HG02852 (cell line): ENCODE data around the gene LRPPRC.
"Not testable (repeated sequence)": the region's sequence is repeated elsewhere in the genome, so short reads cannot be mapped to it uniquely, and the experiment has no call there.

Experiments
- ATAC-seq: cut with Tn5 transposase; IDR thresholded peaks from one replicate; pipeline ENCODE4 v1.9.1; 2021; ENCODE audit warnings: mild to moderate bottlenecking, moderate library complexity; ENCODE audit not compliant: unreplicated experiment

Gene LRPPRC

DNA sequence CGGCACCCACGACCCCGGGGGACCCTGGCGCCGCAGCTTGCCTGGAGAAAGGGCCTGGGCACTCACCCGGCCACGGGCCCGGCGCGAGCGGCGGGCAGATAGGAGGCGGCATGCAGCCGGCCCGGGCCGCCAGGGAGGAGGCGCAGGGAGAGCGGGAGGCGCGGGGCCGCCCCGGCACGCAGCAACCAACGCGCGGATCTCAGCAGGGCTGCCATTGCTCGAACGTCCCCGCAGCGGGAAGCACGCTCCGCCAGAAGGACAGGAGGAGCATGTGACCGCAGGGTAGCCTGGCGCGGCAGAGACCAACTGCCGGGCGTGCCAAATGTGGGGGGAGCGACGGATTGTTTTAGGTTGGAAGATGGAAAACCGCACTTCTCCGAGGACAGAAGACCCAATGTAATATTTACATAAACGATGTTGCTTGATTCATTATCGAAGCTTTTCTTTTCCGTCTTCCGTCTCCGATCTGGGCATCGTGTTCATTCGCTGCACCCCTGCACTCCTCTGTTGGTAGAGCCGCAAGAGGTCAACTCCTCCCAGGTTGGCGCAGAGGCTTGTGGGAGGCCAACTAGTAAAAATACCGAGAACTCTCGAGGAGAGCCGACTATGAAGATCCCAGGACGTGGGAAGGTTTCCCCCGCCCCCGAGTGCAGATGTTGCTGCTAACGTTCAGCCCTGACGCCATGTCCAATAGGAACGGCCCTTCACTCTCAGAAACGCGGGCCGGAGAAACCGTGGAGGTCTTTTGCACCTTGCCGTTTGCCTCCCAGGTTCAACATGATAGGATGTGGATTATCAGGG lies at the start of gene LRPPRC:
Gene LRPPRC, minus strand, starts transcription at position 257 of the 801 bp plus-strand sequence. Its CDS starts 42 bp downstream, at position 215.
- peak; percentile 92 for ATAC-seq

DNA sequence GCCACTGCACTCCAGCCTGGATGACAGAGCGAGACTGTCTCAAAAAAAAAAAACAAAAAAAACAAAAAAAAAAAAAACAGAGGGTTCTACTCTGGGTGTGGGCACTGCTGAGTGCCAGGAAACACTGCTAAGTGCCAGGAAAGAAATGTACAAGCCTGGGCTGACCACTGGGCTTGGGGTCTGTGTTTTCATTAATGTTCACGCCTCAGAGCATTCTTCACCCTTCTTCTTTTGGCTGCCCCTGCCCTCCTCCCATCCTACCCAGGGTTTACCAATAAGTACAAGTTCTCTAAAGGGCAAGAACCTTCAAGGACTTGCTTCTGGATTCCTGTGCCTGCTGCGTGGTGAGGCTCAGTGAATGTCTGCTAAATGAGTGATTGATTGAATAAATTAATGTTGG lies 49.3 kb upstream of the LRPPRC start:
- no peak for ATAC-seq

DNA sequence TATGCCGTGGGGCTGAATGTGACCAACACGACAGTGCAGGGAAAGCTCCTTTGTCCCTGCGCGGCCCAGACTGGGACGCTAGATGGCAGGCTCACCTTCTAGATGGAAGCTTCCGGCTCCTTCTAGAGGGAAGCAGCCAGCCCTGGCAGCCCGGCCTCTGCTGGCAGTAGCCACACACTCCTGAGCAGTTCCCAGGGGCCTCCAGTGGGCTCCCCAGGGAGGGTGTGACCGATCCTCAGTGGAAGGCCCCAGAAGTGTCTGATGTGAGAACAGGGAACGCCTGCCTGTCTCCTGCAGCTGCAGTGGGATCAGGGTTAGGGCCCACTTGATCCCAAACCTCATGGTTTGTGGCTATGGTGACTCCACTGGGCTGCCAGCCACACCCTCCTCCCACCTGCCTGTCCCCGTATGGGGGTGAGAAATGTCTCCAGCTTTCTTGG lies 48.5 kb upstream of the LRPPRC start:
- peak; percentile 97 for ATAC-seq

DNA sequence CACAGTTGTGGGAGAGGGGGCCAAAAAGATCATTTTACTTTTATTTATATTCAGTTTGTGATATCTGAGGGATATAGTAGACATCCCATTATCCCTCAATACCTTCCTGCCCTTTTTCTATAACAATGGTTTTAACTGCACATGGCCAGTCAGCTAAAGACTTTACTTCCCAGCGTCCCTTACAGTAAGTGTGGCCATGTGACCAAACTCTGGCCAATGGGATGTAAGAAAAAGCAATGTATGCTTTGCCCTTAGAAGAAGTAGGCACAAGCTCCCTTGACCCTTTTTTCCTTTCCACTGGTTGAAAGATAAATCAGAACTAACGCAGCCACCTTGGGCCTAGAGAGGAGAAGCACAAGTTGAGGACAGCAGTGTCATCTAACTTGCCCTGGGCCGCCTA lies 44.6 kb upstream of the LRPPRC start:
- no peak for ATAC-seq

DNA sequence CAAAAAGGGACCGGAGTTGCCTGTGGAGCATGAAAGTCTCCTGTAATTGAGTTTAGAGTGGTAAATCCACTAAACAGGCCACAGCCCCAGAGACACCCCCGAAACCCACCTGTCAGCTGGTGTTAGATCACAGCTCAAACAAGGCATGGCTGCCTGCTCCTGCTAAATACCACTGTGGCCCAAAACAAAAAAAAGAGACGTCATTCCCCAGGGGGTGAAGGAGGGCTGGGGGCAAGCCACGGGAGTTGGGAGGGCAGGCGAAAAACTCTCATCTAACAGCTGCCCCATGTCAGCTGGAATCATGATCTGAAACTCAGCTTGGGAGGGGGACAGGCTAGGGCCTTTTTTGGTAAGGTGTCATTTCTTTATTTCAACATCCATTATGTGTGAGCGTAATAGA lies 42.5 kb upstream of the LRPPRC start:
- ATAC-seq, result no peak

DNA sequence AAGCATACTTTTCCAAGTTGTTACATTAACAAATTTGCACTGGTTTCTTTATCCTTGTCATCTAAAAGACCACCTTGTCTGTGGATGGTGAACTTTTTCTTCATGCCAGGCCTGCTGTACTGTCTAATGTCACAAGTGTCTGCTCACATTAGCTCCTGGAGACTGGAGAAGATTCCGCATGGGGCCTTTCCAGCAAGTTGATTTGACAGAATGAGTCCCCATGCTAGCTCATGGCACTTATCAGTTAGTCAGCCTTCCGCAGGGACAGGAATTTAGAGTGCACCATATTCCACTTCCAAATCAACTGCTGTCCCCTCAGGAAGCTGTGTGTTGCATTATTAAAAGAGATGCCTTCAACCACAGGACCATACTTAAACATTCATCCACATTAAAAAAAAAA lies 41.4 kb upstream of the LRPPRC start:
- ATAC-seq, result no peak

DNA sequence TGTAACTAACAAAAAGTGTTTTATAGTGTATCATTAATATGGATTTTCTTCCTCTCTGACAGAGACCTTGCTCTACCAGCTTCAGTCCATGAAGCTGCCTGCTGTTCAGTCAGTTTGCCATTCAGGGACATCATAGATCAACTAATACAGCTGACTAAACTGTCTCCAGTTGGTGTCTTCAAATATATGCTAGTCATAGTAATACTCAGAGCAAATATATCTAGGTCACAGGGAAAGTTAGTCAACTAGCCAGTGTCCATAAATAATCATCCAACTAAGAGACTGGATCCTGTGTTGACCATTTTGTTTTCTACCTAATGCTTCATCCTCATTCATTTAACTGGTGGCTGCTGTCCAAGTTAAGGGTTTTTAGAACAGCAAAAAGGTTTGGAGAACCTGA lies 38.2 kb upstream of the LRPPRC start:
- ATAC-seq, result no peak

DNA sequence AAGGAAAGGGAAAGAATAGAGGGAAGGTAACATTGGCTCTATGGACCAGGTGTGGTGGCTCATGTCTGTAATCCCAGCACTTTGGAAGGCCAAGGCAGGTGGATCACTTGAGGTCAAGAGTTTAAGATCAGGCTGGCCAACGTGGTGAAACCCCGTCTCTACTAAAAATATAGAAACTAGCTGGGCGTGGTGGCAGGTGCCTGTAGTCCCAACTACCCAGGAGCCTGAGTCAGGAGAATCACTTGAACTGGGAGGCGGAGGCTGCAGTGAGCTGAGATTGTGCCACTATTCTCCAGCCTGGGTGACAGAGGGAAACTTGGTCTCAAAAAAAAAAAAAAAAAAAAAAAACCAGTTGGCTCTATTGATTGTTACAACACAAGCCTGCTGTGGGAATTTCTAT lies 31.3 kb upstream of the LRPPRC start:
- not testable (repeated sequence) for ATAC-seq

DNA sequence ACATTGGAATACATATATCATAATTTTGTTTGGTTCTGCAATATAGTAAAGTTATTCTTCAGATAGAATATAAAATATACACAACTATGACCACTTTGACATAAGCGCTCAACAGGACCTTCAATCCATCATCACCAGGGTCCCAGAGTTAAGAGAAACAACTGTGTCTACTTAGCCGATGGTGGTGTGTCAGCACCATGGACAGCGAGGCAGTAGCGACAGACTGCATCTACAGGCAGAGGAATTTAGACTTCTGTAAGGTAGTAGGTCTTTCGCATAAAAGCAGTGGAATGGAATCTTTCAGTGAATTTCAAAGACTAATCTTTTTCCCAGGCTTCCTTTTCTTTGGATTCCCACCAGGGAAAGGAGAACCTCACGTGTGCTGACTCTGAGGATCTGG lies 20.5 kb upstream of the LRPPRC start:
- ATAC-seq, result no peak

DNA sequence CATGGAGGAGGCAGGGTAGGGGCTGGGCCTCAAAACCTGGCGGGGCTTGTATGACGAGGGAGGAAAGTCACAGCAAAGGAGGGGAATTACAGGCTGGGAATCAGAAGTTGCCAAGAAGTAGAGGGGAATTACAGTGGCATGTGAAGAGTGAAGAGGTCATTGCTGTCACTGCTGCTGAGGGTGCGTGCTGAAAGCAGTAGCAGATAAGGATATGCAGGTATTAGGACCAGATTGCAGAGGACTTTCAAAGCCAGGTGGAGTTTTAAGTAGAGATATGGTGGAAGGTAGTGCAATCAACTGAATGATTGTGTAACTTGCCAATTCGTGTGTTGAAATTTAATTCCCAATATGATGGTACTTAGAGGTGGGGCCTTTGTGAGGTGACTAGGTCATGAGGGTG lies 19.4 kb upstream of the LRPPRC start:
- no peak for ATAC-seq

DNA sequence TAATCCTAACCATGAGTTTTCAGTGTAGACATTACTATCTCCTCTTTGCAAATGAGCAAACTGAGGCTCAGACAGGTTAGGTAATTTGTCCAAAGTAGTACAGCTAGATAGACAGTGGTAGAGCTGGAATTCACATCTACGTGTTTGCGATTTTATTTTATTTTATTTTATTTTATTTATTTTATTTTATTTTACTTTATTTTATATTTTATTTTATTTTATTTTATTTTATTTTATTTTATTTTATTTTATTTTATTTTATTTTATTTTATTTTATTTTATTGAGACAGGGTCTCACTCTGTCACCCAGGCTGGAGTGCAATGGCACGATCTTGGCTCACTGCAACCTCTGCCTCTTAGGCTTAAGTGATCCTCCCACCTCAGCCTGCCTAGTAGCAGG lies 17.4 kb upstream of the LRPPRC start:
- ATAC-seq, result not testable (repeated sequence)

DNA sequence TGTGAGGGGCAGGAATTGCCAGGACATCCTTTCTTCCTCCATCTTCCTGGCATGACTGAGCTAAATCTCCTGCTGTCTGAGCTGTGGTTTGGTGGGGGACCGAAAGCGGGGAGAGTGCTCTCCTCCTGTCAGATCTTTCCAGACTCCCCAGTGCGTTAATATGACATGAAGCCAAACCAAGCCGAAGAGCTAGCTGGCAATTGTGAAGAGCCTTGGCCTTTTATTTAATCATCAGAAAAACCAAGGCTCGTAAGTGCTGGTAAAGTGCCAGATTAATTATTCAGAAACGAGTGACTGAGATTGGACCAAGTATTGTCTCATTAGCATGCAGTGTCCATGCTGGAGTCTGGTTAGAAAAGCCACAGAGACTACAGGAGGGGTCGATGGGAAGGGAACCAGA lies 14.5 kb upstream of the LRPPRC start:
- no peak for ATAC-seq

DNA sequence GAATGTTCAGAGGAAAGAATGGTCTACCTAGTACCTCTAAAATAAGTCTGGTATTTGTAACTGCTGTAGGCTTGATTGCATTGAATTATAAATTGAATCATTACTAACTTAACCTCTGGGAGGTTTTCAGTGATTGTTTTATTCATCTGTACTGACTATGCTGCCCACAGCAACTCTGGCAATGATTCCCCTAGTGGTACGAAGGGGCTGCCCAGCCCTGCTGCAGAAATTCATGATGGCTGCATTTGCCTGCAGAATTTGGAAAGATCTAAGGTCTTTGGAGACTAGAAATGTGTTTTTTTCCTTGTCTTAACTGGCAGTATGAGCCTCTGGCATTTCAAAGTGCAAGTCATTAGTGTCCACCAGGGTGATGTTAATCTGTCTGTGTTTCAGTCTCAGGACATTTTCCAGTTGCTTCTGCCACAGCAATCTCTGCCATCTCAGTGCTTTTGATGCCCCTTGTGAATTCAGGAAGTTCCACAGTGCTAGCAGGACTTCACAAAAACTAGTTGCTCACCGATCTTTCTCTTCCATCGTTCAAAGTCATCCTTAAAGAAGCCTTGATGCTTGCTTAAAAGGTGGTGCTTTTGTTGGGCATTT lies 13.4 kb upstream of the LRPPRC start:
- ATAC-seq, result no peak

DNA sequence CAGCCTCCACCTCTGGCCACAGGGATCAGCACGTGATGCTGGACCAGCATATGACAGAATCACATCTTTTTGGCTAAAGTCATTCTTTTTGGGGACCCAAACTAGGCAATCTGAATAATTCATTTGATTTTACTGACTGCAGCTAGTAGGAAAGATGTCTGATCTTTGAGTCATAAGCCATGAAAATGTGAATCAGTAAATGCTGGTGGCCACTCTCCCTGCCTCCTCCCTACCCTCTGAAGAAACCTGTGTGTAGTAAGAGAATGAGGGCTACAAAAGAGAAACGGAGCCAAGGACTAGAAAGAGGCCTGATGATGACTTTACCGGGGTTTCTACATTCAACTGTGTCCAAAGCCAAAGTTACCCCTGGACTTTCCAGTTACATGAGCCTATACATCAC lies 10.1 kb upstream of the LRPPRC start:
- no peak for ATAC-seq

DNA sequence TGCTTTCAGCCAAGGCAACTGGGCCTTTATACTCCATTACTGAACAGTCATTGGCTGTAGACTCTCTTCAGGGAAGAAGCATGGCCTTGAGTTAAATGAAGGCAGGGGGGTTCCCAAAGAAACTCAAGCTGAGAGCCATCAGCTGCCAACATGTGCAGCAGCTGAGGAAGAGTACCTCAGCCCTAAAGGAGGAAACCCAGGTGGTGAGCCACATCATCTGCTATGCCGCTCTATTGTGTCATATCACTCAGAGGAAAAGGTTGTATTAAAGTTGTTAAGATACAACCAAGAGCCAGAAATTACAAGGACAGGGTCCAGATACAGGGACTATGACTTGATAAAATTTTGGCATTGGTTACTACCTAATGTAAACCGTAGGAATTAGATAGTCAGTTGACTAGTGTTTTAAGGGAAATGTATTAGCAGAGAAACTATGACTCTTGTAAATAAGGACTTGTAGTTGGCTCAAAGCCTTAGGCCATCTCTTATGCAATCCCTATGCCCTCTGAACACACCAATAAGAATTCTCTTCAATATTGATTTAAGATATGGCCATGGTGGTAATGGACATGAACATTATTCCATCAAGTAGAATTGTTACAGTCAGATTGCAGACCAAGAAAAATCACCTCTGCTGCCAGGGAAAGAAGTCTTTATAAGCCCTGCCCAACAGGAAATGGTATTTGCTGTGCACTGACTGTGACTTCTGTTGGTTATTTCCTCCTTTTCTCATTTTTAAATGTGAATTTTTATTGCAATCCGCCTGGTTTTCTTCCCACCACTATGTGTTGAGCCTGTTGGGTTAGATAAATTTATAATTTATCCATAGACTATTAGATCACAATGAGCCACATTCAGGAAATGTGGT lies 9.2 kb upstream of the LRPPRC start:
- no peak for ATAC-seq

DNA sequence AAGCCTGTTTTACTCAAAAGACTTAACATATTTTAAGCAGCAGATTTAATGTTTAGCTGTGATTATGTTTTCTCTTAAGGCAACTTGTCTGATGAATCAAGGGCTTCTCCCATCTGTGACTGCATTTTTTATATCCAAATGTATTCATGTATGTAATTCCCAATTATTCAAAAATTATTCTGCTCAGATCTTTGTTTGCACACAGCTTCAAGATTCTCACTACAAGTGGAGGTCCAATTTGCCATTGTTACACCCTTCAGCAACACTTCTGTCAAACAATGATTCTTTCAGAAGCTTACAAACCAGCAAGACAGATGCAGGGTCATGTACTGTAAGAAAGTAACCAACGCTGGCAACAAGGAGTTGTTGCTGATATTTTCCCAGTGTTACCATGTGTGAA lies 5.9 kb upstream of the LRPPRC start:
- ATAC-seq, result no peak

DNA sequence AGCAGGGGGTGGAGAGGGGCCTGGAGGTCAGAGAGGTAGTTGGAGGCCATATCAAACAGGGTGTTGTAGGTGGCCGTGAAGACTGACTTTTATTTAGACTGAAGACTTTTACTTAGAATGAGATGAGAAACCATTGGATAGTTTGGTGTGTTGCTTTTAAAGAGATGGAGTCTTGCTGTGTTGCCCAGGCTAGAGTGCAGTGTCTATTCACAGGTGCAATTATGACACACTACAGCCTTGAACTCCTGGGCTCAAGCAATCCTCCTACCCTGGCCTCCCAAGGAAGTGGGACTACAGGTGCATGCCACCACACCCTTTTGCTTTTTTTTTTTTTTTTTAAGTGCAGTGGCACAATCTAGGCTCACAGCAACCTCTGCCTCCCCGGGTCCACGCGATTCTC lies 2.5 kb upstream of the LRPPRC start:
- no peak for ATAC-seq

DNA sequence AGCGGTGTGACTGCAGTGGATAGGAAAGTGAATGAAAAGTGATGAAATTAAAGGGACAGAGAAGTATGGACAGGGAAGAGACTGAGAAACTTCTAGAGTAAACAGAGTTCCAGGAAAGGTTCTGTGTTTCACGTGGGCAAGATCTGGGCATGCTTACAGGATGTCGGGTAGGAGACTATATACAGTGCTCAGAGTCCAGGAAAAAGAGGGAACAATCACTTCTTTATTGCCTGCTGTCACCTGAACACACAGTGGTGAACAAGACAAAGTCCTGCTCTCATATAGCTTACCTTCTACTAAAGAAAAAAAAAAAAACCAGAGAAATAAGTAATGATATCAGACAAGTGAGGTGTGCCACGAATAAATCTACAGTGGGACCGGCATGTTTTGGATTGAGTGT lies 2.4 kb downstream of the LRPPRC start:
- ATAC-seq, result no peak

DNA sequence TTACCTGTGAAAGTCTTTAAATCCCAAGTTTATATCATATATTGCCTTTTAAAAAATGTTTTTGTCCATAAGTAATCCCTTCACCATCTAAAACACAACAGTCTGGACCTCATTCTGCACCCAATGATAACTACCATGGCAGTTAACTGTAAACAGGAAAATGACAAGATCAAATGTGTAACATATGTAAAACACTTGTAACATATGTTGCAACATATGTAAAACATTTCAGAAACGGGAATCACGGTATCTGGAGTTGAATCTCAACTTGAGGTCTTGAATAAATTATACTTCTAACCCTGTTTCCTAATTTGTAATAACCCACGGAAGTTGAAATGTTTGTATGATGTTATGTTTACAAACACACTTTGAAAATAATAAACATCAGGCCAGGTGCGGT lies 6.2 kb downstream of the LRPPRC start:
- ATAC-seq, result no peak

DNA sequence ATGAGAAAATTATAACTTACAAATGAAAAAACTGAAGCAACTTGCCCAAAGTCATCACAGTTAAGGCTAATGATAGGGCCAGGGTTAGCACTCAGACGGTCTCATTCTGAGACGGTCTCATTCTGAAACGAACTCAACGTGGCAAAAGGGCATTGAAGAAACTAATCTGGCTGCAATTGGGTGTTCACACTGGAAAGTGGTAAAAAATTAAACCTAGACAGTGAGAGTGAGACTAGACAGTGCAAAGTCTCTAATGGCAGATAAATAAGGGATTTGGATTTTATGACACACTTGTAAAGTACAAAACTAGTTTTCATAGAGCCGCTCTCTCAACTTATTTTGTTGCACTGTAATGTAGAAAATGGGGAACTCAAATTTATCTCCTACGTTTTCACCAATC lies 9.2 kb downstream of the LRPPRC start:
- no peak for ATAC-seq

DNA sequence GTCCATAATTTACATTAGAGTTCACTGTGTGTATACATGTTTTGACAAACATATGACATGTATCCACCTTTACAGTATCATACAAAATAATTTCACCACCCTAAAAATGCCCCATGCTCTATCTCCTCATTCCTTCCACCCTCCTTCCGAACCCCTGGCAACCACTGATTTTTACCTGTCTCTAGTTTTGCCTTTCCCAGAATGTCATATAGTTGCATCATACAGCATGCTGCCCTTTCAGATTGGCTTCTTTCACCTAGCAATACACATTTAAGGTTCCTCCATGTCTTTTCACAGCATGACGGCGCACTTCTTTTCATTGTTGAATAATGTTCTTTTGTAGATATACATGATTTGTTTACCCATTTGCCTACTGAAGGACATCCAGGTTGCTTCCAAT lies 10.4 kb downstream of the LRPPRC start:
- ATAC-seq, result no peak

DNA sequence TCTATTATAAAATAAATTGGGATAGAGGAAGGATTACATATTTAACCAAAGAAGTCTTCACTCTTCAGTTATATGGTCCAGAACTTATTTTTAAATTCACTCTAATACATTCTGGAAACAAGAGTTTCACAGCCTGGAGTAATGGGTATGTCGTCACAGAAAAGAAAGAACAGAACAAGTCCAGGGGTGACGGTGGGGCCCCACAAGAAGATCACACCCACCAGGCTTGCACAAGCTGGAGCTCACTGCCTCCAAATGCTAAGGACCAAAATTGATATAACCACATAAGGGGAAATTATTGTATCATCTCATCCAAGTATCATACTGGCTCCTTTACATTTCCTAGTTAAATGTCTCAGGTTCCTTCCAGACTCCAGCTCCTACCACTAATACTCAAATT lies 11.3 kb downstream of the LRPPRC start:
- no peak for ATAC-seq
